Measurements from ENCODE around the gene NANP. TPM values are rescaled to one million over a fixed set of nuclear protein-coding genes. Genes with fewer than 3 reads are reported as not detected.

The NANP gene
- total RNA-seq, 6 experiments from 2014 or later = 1.8 to 3.3 (median 2.4) TPM

DNA sequence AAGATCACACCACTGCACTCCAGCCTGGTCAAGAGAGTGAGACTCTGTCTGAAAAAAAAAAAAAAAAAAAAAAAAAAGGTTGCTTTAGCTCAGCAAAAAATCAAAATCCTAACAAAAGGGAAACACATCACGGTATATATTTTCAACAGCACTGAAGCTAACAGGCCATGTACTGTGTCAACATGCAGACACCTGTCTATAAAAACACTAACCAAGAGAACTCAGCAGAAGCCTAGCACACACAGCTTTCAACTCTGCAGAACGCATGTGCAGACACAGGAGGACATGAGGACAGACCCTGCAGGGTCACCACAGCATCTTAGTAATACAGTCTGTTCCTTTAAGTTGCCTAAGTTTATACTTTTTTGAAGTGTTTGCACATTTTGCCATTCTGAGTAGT lies 52.0 kb downstream of the NANP start:
- Histone ChIP-seq H3K27ac (no peak overlapping the region), H3K36me3 (no peaks in the 10 kb centered on the region), H3K9me3 (no peaks in the 10 kb centered on the region), H3K4me3 (no peak overlapping the region), H3K27me3 (no peaks in the 10 kb centered on the region), H3K4me1 (no peaks in the 10 kb centered on the region)
- WGBS (ENCODE audit: insufficient coverage, low coverage, low lambda C conversion rate, missing lambda C conversion rate) = 100% methylated on average over 1 of the region's 2 CpGs
- intact Hi-C loops (cut with DNase I) = loop anchor here in 1 of 2 donors (10.0 kb wide), 1 partner anchor 77 kb away; no protein-coding TSS in a partner anchor
- TF ChIP-seq POLR2A (IDR thresholded peaks at IDR 0.05) (no peak), CTCF (IDR thresholded peaks at IDR 0.05) (no peak)
- DNase-seq (no peak), ATAC-seq (no peak)

- intact Hi-C loops (cut with DNase I) = loop anchor here in 1 of 2 donors (10.0 kb wide), 1 partner anchor 76 kb away; no protein-coding TSS in a partner anchor
- no peaks in the 10 kb centered on the region for H3K4me1 ChIP-seq
- ATAC-seq (no peak), DNase-seq (no peak)
- no peak overlapping the region for H3K27ac ChIP-seq
- no peaks in the 10 kb centered on the region for H3K9me3 ChIP-seq
- TF ChIP-seq POLR2A (IDR thresholded peaks at IDR 0.05) = no peak
- no peak for TF ChIP-seq CTCF (IDR thresholded peaks at IDR 0.05)
- H3K36me3 ChIP-seq = no peaks in the 10 kb centered on the region
- no peak overlapping the region for H3K4me3 ChIP-seq
- WGBS (ENCODE audit: insufficient coverage, low coverage, low lambda C conversion rate, missing lambda C conversion rate) = no CpG with 5 or more reads among the region's 2 CpGs
- no peaks in the 10 kb centered on the region for H3K27me3 ChIP-seq
Observed at GRCh38 chr20:25571240-25571639, 52.6 kb downstream of the NANP start.

- Histone ChIP-seq H3K27ac (no peak overlapping the region), H3K4me3 (no peak overlapping the region), H3K36me3 (no peaks in the 10 kb centered on the region), H3K4me1 (no peaks in the 10 kb centered on the region), H3K9me3 (no peaks in the 10 kb centered on the region), H3K27me3 (no peaks in the 10 kb centered on the region)
- TF ChIP-seq CTCF (IDR thresholded peaks at IDR 0.05) (no peak), POLR2A (IDR thresholded peaks at IDR 0.05) (no peak)
- ATAC-seq = no peak
- no peak for DNase-seq
- intact Hi-C loops (cut with DNase I) = loop anchor here in 1 of 2 donors (10.0 kb wide), 1 partner anchor 75 kb away; no protein-coding TSS in a partner anchor
- WGBS (ENCODE audit: insufficient coverage, low coverage, low lambda C conversion rate, missing lambda C conversion rate) = 91% methylated on average over 5 of the region's 7 CpGs
Observed at GRCh38 chr20:25570148-25570530, 53.7 kb downstream of the NANP start.

DNA sequence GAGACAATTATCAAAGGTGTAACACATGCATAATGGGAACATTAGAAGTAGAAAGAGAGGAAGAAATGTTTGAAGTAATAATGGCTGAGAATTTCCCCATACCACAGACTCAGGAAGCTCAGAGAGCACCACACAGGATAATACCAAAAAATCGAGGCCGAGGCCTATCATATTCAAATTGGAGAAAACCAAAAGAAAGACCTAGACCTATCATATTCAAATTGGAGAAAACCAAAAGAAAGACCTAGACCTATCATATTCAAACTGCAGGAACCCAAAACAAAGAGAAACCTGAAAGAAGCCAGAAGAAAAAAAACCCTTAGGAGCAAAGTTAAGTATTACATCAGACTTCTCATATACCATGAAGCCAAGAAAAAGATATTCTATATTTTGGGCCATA lies 56.5 kb downstream of the NANP start:
- ATAC-seq = no peak
- intact Hi-C loops (cut with DNase I) = no loop called here
- Histone ChIP-seq H3K36me3 (no peaks in the 10 kb centered on the region), H3K9me3 (no peaks in the 10 kb centered on the region), H3K27me3 (no peaks in the 10 kb centered on the region), H3K4me1 (no peaks in the 10 kb centered on the region), H3K27ac (no peak overlapping the region), H3K4me3 (no peak overlapping the region)
- DNase-seq = no peak
- 84% methylated on average over 2 of the region's 2 CpGs for WGBS (ENCODE audit: insufficient coverage, low coverage, low lambda C conversion rate, missing lambda C conversion rate)
- TF ChIP-seq CTCF (IDR thresholded peaks at IDR 0.05) (no peak), POLR2A (IDR thresholded peaks at IDR 0.05) (no peak)

DNA sequence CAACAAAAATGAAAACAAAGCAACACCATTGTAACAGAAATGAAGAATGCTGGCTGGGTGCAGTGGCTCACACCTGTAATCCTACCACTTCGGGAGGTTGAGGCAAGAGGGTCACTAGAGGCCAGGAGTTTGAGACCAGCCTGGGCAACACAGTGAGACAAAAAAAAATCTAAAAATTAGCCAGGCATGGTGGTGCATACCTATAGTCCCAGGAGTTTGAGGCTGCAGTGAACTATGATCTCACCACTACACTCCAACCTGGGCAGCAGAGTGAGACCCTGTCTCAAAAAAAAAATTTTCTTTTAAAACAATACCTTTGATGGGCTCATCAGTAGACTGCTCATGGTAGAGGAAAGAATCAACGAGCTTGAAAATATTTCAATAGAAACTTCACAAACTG lies 57.0 kb downstream of the NANP start:
- H3K4me1 ChIP-seq = no peaks in the 10 kb centered on the region
- H3K9me3 ChIP-seq = no peaks in the 10 kb centered on the region
- no peak for TF ChIP-seq CTCF (IDR thresholded peaks at IDR 0.05)
- TF ChIP-seq POLR2A (IDR thresholded peaks at IDR 0.05) = no peak
- intact Hi-C loops (cut with DNase I) = no loop called here
- no peak for DNase-seq
- no peaks in the 10 kb centered on the region for H3K36me3 ChIP-seq
- ATAC-seq = no peak
- no peaks in the 10 kb centered on the region for H3K27me3 ChIP-seq
- H3K4me3 ChIP-seq = no peak overlapping the region
- 82% methylated on average over 2 of the region's 2 CpGs for WGBS (ENCODE audit: insufficient coverage, low coverage, low lambda C conversion rate, missing lambda C conversion rate)
- H3K27ac ChIP-seq = no peak overlapping the region

All from right lobe of liver (tissue), 6 donors.